HL-60 (cell line): ENCODE measurements around the gene ANAPC13.

Experiments used
- DNase-seq, 2 experiments: peaks; one replicate each; pipeline ENCODE4 v3.0.0-alpha.2; 2010 to 2020; ENCODE audit warnings: low read depth in 1 of 2, low spot score in 1 of 2
- H3K27ac ChIP-seq: fragments of 250-450 bp; sonication (Bioruptor Pico); replicated peaks from 2 replicates; pipeline ENCODE4 v1.5.1; 2020; ENCODE audit warnings: mild to moderate bottlenecking, moderate library complexity
- H3K27me3 ChIP-seq: fragments of 250-450 bp; sonication (Bioruptor Pico); 2 replicates; pipeline ENCODE4 v1.5.1; 2021; ENCODE audit warnings: mild to moderate bottlenecking, moderate library complexity; ENCODE audit not compliant: insufficient read depth, poor library complexity, severe bottlenecking
- H3K4me3 ChIP-seq: replicated peaks from 2 replicates; pipeline ENCODE4 v1.5.1; 2011; ENCODE audit warnings: mild to moderate bottlenecking, control low read depth, low read length; ENCODE audit not compliant: insufficient read depth
- CTCF ChIP-seq: IDR thresholded peaks from one replicate; pipeline ENCODE4 v1.5.1; 2011; ENCODE audit warnings: low read length, control low read depth, inconsistent platforms; ENCODE audit not compliant: insufficient read depth
- GABPA ChIP-seq: IDR thresholded peaks from 2 replicates; pipeline ENCODE4 v1.6.1; 2012; ENCODE audit warnings: low read depth
- POLR2AphosphoS5 ChIP-seq: IDR thresholded peaks from 2 replicates; pipeline ENCODE4 v1.6.1; 2012; ENCODE audit warnings: low read depth
- REST ChIP-seq: IDR thresholded peaks from 2 replicates; pipeline ENCODE4 v1.6.1; 2012; ENCODE audit warnings: low read depth; ENCODE audit not compliant: insufficient replicate concordance
- SPI1 ChIP-seq: IDR thresholded peaks from 2 replicates; pipeline ENCODE4 v1.6.1; 2012; ENCODE audit warnings: low read depth, mild to moderate bottlenecking, borderline replicate concordance

Gene ANAPC13

GRCh38 chr3:134459562-134459961 lies 26.2 kb downstream of the ANAPC13 start:
- Histone ChIP-seq H3K27me3 (peaks cover 7% of the 10 kb centered on the region), H3K27ac (no peak overlapping the region), H3K4me3 (no peak overlapping the region)
- no peak for DNase-seq
- TF ChIP-seq REST = no peak
- no peak for TF ChIP-seq POLR2AphosphoS5
- TF ChIP-seq GABPA = no peak
- no peak for TF ChIP-seq SPI1
- TF ChIP-seq CTCF = no peak

- Histone ChIP-seq H3K27ac (no peak overlapping the region), H3K4me3 (no peak overlapping the region), H3K27me3 (peaks cover 7% of the 10 kb centered on the region)
- DNase-seq = no peak
- TF ChIP-seq REST (no peak), CTCF (no peak), POLR2AphosphoS5 (no peak), GABPA (no peak), SPI1 (no peak)
Measured at GRCh38 chr3:134458406-134458945, 27.3 kb downstream of the ANAPC13 start.

GRCh38 chr3:134457376-134458074 lies 28.3 kb downstream of the ANAPC13 start:
- DNase-seq = no peak
- peaks cover 7% of the 10 kb centered on the region for H3K27me3 ChIP-seq
- H3K27ac ChIP-seq = no peak overlapping the region
- TF ChIP-seq POLR2AphosphoS5 (no peak), CTCF (no peak), REST (no peak), GABPA (no peak), SPI1 (no peak)
- no peak overlapping the region for H3K4me3 ChIP-seq
